GM19239 (cell line): ENCODE measurements around the gene PPP2R3A.

ENCODE experiments used
- DNase-seq: peaks from one replicate; pipeline ENCODE4 v3.0.0; 2011; ENCODE audit warnings: low spot score; ENCODE audit not compliant: insufficient read length
- FAIRE-seq: peaks from 2 replicates; lab custom pipeline; 2011; peaks lifted over from hg19 to GRCh38; lab: Jason Lieb, UNC

The PPP2R3A gene

GRCh38 chr3:135967867-135968266, 2.3 kb downstream of the PPP2R3A start:
- no peak for DNase-seq
- FAIRE-seq = no peak

GRCh38 chr3:135970506-135971116, 5.1 kb downstream of the PPP2R3A start:
- no peak for FAIRE-seq
- no peak for DNase-seq

GRCh38 chr3:135973841-135974240, 8.3 kb downstream of the PPP2R3A start:
- no peak for FAIRE-seq

GRCh38 chr3:135975053-135975452, 9.5 kb downstream of the PPP2R3A start:
- no peak for FAIRE-seq
- DNase-seq = no peak

More at GRCh38 chr3:135973841-135974240, 8.3 kb downstream of the PPP2R3A start:
- DNase-seq = no peak

- DNase-seq = no peak
- FAIRE-seq = no peak
These were observed 10.0 kb downstream of the PPP2R3A start for GRCh38 chr3:135975536-135975935.

- DNase-seq (no peak), FAIRE-seq (no peak)
These were observed 14.8 kb downstream of the PPP2R3A start for GRCh38 chr3:135980343-135980742.

GRCh38 chr3:135981701-135982403, 16.3 kb downstream of the PPP2R3A start:
- DNase-seq (no peak), FAIRE-seq (no peak)

- DNase-seq (no peak), FAIRE-seq (no peak)
These were observed 16.9 kb downstream of the PPP2R3A start for GRCh38 chr3:135982404-135982761.

GRCh38 chr3:135982922-135983581, 17.5 kb downstream of the PPP2R3A start:
- no peak for DNase-seq

GRCh38 chr3:135987661-135988060, 22.1 kb downstream of the PPP2R3A start:
- no peak for FAIRE-seq
- DNase-seq = no peak

More at GRCh38 chr3:135982922-135983581, 17.5 kb downstream of the PPP2R3A start:
- FAIRE-seq = no peak

- FAIRE-seq (no peak), DNase-seq (no peak)
These were observed 23.7 kb downstream of the PPP2R3A start for GRCh38 chr3:135989242-135989641.

- FAIRE-seq = no peak
- DNase-seq = no peak
These were observed 25.4 kb downstream of the PPP2R3A start for GRCh38 chr3:135990903-135991302.

GRCh38 chr3:135991621-135992020, 26.1 kb downstream of the PPP2R3A start:
- FAIRE-seq = no peak
- DNase-seq = no peak

- FAIRE-seq (no peak), DNase-seq (no peak)
These were observed 26.5 kb downstream of the PPP2R3A start for GRCh38 chr3:135992072-135992471.

GRCh38 chr3:135994708-135995337, 29.3 kb downstream of the PPP2R3A start:
- FAIRE-seq (no peak), DNase-seq (no peak)

GRCh38 chr3:135995766-135996165, 30.2 kb downstream of the PPP2R3A start:
- DNase-seq (no peak), FAIRE-seq (no peak)

GRCh38 chr3:135997554-135998320, 32.2 kb downstream of the PPP2R3A start:
- no peak for FAIRE-seq

GRCh38 chr3:136008221-136008620, 42.7 kb downstream of the PPP2R3A start:
- DNase-seq = no peak
- no peak for FAIRE-seq

More at GRCh38 chr3:135997554-135998320, 32.2 kb downstream of the PPP2R3A start:
- DNase-seq = no peak

GRCh38 chr3:136008732-136009470, 43.4 kb downstream of the PPP2R3A start:
- DNase-seq (no peak), FAIRE-seq (no peak)
